D721Med (cell line): ENCODE results near the gene RNF151.

Source experiments
- DNase-seq: peaks from one replicate; pipeline ENCODE4 v3.0.0; 2011; ENCODE audit warnings: low spot score; ENCODE audit not compliant: insufficient read length
- FAIRE-seq: peaks from 2 replicates; lab custom pipeline; 2011; peaks lifted over from hg19 to GRCh38; lab: Jason Lieb, UNC
- CTCF ChIP-seq: IDR thresholded peaks from 2 replicates; pipeline ENCODE4 v1.5.1; 2012; ENCODE audit warnings: mild to moderate bottlenecking, control low read depth; ENCODE audit not compliant: insufficient read depth; ENCODE audit errors: missing control alignments

The RNF151 gene

GRCh38 chr16:1982991-1983543 lies 16.4 kb downstream of the RNF151 start:
- TF ChIP-seq CTCF = no peak
- DNase-seq = no peak
- no peak for FAIRE-seq

DNA sequence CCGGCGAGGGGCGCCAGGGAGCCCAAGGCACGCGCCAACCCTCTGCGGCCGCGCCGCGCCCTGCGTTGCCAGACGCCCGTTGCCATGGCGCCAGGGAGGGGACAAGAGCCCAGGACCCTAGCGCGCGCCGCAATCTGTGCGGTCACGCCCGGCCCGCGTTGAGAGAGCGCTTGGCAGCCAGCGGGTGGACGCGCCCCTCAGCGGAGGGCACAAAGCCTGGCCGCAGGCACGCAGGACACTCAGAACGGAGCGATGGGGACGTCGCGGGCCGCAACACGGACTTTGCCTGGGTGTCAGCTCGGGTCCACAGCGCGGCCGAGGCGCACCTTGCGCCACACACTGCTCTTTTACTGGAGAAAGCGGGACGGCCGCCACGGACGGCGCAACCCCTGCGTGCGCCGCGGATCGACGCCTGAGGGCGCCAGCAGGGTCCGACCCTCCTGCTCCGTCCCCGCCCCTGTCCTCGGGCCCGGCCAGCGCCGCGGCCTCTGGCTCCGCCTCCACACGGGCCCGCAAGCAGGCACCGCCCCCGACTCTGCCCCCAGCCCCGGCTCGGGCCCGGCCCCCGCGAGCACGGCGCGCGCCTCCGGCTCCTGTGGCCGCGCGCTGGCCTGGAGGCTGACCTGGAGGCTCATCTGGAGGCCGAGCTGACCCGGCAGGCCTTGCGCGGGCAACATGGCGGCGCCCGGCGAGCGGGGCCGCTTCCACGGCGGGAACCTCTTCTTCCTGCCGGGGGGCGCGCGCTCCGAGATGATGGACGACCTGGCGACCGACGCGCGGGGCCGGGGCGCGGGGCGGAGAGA lies 17.1 kb downstream of the RNF151 start, which contains the start of gene GFER:
Gene GFER, plus strand, starts transcription at position 650 of the 803 bp plus-strand sequence. Its CDS starts 26 bp downstream, at position 676.
- DNase-seq (peak; percentile 99), FAIRE-seq (no peak)
- peak; percentile 36 for TF ChIP-seq CTCF

- DNase-seq (no peak), FAIRE-seq (no peak)
- TF ChIP-seq CTCF = no peak
These were observed 17.9 kb downstream of the RNF151 start for GRCh38 chr16:1984347-1985225.

GRCh38 chr16:1985466-1986150 lies 19.0 kb downstream of the RNF151 start:
- TF ChIP-seq CTCF = no peak
- no peak for FAIRE-seq

DNA sequence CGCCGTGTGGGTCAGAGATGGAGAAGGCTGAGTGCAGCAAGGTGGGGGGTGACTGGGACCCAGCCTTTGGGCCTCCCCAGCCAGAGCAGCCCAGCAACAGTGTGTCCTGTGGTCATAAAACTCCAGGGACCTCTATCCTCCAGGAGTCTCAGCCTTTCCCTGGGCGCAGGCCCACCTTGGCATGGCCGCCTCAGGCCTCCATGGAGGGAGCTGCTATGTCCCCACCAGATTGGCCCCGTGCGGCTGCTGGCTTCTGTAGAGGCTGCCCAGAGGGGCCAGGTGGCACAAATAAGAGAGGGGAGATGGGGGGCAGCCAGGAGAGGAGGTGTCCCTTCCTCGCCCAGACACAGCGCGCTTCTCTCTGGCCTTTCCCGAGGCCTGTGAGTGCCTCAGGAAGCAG lies 20.5 kb downstream of the RNF151 start:
- FAIRE-seq = no peak
- no peak for TF ChIP-seq CTCF
- DNase-seq = no peak

More at GRCh38 chr16:1985466-1986150, 19.0 kb downstream of the RNF151 start:
- DNase-seq = no peak

DNA sequence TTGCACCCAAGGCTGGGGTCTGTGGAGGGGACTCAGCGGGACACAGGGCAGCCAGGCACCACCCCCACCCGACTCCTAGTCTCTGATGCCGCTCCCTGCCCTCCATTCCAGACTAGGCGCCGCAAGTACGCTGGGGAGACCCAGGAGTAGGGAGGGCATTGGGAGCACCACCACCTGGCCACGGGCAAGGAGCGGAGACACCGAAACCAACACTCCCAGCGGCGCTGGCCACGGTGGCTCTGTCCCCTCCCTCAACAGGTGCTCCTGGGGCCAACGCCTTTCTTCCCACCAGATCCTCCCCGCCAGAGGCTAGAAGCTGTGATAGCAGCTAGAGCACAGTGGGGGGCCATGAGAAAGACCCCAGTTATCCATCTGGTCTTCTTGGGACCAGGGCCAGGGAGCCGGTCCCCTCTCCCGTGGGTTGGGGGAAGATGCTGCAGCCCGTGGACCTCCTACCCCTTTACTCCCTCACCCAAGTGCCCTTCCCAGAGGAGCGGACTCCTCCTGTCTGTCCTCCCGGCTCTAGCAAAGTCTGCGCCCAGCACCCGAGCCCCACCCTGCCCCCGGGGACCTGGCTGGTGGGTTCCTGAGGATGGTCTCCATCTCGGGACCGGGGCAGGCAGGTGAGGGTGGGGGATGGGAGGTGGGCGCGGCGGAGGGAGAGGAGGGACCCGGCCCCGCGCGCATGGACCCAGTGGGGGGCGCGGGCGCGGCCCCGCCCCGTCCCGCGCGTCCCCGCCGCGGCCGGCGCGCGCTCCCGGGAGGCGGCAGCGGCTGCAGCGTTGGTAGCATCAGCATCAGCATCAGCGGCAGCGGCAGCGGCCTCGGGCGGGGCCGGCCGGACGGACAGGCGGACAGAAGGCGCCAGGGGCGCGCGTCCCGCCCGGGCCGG lies 22.8 kb downstream of the RNF151 start, which contains the start of gene SYNGR3:
Gene SYNGR3, plus strand, starts transcription at position 762 of the 892 bp plus-strand sequence. CDS start 133 bp downstream, outside the sequence.
- peak; percentile 61 for DNase-seq
- no peak for FAIRE-seq
- TF ChIP-seq CTCF = no peak
